ENCODE data around the gene SKIDA1.

The SKIDA1 gene

GRCh38 chr10:21482821-21483220, 42.7 kb downstream of the SKIDA1 start:
- no peak for DNase-seq (ENCODE audit: low read depth in 2 of 2)

- DNase-seq (ENCODE audit: low read depth in 2 of 2), result no peak
These were observed 44.1 kb downstream of the SKIDA1 start for GRCh38 chr10:21481407-21481806.

GRCh38 chr10:21479570-21480315, 45.7 kb downstream of the SKIDA1 start:
- no peak for DNase-seq (ENCODE audit: low read depth in 2 of 2)

GRCh38 chr10:21475393-21475792, 50.1 kb downstream of the SKIDA1 start:
- DNase-seq (ENCODE audit: low read depth in 2 of 2), result no peak

DNA sequence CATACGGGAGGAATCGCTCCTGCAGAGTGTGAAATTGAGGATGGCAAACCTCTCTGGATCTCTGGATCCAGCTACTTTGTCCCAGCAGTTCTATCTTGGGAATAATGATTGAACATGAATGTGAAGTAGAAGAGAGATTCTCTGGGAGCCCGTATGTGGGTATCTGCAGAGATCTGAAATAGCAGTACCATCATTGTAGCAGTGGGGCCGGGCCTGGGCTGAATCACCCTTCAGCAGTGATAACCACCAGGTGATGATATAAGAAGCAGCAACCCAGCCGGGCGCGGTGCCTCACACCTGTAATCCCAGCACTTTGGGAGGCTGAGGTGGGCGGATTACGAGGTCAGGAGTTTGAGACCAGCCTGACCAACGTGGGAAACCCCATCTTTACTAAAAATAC, 51.9 kb downstream of the SKIDA1 start:
- DNase-seq (ENCODE audit: low read depth in 2 of 2), result no peak

- DNase-seq (ENCODE audit: low read depth in 2 of 2), result no peak
These were observed 52.3 kb downstream of the SKIDA1 start for GRCh38 chr10:21473135-21473534.

DNA sequence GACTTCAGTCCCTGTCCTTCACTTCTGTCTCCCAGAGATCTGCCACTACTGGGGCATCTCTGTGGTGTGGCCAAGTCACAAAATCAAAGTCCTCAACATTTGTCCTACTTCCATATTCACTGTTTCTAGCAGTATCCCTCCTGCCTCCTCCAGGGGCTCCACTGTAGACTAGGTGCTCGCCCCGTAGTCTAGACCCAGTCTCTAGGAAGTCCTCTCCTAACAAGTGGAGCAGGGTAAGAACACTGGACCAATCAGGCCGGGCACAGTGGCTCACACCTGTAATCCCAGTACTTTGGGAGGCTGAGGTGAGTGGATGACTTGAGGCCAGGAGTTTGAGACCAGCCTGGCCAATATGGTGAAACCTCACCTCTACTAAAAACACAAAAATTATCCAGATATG, 57.4 kb downstream of the SKIDA1 start:
- no peak for DNase-seq (ENCODE audit: low read depth in 2 of 2)

DNA sequence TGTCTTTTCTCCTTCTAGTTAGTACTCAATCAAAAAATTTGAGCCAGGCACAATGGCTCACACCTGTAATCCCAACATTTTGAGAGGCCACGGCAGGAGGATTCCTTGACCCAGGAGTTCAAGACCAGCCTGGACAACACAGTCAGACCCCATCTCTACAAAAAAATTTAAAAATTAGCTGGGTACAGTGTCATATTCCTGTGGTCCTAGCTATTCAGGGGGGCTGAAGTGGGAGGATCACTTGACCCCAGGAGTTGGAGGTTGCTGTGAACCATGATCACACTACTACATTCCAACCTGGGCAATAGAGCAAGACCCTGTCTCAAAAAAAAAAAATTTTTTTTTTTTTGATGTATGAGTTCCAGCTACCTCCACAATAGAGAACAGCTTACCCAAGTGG, 57.8 kb downstream of the SKIDA1 start:
- no peak for DNase-seq (ENCODE audit: low read depth in 2 of 2)

DNA sequence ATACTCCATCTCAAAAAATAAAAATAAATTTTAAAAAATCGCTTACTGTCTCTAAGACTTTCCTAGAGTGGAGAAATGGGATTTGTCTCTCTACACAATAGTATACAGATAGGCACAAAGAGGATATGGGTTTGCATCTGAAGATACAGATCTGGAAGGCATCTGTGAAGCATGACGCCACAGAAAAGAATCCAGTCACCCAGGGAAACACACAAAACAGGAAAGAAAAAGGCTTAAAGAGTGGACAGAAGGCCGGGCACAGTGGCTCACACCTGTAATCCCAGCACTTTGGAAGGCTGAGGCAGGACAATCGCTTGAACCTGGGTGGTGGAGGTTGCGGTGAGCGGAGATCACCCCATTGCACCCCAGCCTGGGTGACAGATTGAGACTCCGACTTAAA, 61.3 kb downstream of the SKIDA1 start:
- DNase-seq (ENCODE audit: low read depth in 2 of 2), result no peak
